GM11168 (cell line): ENCODE results near the gene MED13L.

ENCODE experiments used
- in situ Hi-C: fragments of 300-500 bp; cut with MboI; formaldehyde crosslinking; loops from one replicate; pipeline ENCODE4 v1.12.0; 2022; ENCODE audit warnings: low sequenced_read_pairs; ENCODE audit not compliant: unreplicated experiment

The MED13L gene

DNA sequence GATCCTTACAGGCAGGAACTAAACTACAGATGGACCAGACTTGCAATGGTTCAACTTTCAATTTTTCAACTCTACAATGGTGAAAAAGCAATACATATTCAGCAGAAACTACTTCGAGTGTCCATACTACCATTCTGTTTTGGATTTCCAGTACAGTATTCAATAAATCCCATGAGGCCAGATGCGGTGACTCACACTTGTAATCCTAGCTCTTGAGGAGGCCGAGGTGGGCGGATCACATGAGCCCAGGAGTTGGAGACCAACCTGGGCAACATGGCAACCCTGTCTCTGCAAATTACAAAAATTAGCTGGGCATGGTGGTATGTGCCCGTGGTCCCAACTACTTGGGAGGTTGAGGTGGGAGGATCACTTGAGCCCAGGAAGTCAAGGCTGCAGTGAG is 336.1 kb downstream of the MED13L start:
- in situ Hi-C loops: no loop called here

- in situ Hi-C loops: no loop called here
Measured at GRCh38 chr12:115938794-115939377, 338.6 kb downstream of the MED13L start.

- in situ Hi-C loops: no loop called here
Measured at GRCh38 chr12:115936997-115937916, 340.2 kb downstream of the MED13L start.

- in situ Hi-C loops: no loop called here
Measured at GRCh38 chr12:115934877-115935276, 342.6 kb downstream of the MED13L start.

GRCh38 chr12:115934046-115934445 is 343.4 kb downstream of the MED13L start:
- in situ Hi-C loops: no loop called here

- in situ Hi-C loops: no loop called here
Measured at GRCh38 chr12:115932066-115932465, 345.4 kb downstream of the MED13L start.

DNA sequence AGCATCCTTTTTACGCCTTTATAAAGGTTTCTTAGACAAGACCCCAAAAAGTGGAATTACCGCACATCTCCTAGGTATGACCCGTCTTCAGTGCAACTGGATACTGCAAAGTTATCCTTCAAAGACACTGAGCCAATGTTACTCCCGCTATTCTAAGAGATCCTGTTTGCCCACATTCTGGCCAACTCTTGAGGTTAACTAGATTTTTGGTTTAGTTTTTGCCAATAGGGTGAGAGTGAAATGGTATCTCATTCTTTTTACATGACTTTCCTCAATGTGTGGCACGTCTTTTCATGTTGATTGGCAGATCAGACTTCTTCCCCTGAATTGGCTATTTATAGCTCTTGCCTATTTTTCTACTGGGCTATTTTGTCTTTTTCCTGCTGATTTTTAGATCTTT is 347.2 kb downstream of the MED13L start:
- in situ Hi-C loops: no loop called here

DNA sequence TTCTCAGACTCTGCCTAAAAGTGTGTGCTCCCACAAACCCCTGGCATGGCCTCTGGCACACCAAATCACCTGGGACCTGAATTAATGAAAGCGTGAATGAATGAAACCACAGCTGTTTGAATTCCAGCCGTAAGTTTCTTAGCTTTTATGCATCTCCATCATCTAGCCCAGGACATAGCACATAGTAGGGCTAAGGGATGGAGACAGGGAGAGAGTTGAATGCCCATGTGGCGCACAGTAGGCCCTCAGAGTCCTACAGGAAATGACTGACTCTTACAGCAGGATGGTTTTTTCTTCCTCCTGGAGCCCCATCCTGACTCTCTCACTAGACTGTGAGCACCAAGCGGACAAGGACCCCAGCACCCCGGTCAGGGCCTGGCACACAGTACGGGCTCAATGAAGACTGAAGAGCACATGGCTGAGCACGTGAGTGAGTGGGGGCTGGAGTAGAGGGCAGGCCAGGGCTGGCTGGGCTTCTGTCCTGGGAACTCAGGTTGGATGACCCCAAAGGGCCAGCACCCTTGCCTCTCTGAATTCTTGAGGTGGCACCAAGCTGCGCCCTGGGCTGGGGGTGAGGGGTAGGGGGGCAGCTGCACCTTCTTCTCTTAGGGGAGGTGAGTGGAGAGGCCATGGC is 351.3 kb downstream of the MED13L start:
- in situ Hi-C loops: no loop called here

DNA sequence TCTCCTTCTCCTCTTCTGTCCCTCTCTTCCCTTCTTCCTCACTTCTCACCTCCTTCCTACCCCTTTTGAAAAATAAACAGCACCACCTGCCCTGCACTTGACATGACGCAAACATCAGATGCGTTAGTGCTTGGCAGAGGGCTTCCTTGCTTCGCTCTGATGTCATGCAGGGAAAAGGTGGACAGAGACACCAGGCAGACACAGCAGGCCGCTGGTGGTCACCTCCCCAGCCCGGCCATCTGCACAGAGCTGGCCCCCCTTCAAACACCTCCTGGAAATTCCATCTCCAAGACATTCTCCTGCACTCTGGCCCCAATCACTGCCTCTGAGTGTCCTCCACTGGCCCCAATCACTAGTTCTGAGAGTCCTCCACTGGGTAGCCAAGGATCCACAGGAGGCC is 353.6 kb downstream of the MED13L start:
- in situ Hi-C loops: loop anchor here (25.0 kb wide), 1 partner anchor 1262 kb away; no protein-coding TSS in a partner anchor

DNA sequence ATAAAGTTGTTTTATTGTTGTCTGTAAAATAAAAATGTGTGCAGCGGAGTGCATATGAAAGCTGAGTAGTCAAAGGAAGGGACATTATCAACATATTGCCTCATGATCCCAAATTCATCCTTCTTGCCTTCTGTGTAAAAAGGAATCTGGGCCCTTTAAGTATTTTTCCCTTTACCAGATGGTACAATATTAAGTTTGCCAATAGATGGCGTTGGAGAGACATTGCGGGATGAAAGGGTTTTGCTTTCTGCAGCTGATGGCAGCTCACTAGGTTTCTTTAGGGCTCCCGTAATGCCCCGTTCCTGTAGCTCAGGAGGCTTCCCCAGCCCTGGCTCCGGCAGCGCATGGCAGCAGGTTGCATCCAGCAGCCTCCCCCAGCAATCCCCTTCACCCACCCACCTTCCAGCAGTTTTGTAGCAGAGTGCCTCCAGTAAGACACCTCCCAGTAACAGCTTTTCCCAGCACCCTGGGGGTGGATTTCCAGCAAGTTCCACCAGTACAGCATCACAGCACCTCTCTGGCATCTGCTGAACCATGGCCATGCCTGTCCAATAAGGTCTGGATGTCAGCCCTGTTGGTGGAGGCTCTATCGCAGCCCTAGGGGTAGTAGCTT is 354.4 kb downstream of the MED13L start:
- in situ Hi-C loops: loop anchor here (25.0 kb wide), 1 partner anchor 1261 kb away; no protein-coding TSS in a partner anchor

DNA sequence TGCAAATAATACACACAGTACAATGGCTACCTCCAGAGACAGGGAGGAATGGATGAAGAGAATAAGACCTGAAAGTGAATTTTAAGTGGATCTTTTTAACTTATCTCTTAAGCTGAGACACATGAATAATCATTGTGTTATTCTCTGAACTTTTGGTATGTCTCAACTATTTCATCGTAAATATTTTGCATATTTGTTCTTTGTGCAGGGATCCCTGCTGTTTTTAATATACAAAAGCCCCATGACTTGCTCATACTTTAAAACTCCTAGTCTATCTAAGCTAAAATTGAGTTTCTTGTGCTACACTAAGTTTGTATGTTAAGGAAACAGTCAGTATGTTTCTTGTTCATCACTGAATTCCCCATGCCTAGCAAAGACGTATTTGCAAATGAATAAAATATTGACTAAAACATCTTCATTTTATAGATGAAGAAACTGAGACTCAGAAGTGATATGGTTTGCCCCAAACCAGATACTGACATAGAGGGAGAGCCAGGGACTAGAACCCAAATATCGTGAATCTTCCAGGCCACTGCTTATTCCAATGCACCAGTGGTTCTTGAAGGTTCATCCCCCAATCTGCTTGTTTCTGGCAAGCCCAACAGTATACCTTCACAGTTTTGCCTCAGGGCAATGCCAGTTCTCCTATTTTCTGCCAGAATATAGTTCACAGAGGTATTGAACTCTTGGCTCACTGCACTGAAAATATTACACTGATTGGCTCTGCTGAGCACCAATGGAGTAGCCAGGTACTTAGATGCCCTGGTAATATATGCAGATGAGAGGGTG is 356.9 kb downstream of the MED13L start:
- in situ Hi-C loops: loop anchor here (25.0 kb wide), 1 partner anchor 1258 kb away; no protein-coding TSS in a partner anchor

DNA sequence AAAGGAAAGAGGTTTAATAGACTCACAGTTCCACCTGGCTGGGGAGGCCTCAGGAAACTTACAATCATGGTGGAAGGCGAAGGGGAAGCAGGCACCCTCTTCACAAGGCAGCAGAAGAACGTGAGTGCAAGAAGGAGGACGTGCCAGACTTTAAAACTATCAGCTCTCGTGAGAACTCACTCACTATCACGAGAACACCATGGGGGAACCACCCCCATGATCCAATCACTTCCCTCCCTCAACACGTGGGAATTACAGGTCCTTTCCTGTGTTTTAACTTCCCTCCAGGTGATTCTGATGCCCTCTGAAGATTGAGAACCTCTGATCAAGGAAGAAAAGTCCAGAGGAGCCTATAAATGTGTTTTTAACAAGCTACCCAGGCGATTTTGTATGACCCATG is 358.7 kb downstream of the MED13L start:
- in situ Hi-C loops: loop anchor here (25.0 kb wide), 1 partner anchor 1256 kb away; no protein-coding TSS in a partner anchor

GRCh38 chr12:115916910-115917668 is 360.4 kb downstream of the MED13L start:
- in situ Hi-C loops: loop anchor here (25.0 kb wide), 1 partner anchor 1255 kb away; no protein-coding TSS in a partner anchor

DNA sequence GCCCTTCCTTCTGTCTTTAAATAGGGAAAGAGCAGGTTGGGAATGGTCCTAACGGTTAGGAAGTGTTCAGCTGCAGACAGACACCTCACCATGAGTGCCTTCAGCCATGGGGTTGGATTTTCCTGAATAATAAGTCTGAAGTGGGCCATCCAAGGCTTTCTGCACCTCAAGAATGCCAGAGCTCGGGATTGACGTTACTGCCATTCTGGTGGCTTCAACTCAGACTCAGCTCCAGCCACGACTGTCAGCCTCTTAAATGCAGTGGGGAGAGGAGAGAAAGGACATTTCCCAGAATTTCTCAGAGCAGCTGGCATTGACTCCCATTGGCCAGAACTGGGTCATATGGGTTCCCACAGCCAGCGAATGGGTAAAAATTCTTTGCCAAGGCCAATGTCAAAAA is 363.4 kb downstream of the MED13L start:
- in situ Hi-C loops: loop anchor here (25.0 kb wide), 1 partner anchor 1252 kb away; no protein-coding TSS in a partner anchor

DNA sequence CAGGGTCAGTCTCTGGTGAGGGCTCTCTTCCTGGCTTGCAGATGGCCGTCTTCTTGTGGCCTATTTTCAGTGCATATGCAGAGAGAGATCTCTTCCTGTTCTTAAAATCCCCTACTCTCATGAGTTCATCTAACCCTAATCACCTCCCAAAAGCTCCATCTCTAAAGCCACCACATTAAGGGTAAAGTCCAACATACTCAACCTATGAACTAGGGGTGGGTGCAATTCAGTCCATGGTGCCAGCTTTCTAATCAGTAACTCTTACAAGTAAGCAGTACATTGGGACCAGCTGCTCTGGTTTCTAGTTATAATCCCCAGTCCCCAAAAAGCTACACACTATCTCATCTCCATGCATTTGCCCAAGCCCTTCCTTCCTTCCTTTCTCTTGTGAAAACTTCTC is 365.1 kb downstream of the MED13L start:
- in situ Hi-C loops: loop anchor here (25.0 kb wide), 1 partner anchor 1250 kb away; no protein-coding TSS in a partner anchor

- in situ Hi-C loops: loop anchor here (25.0 kb wide), 1 partner anchor 1249 kb away; no protein-coding TSS in a partner anchor
Measured at GRCh38 chr12:115911360-115911759, 366.1 kb downstream of the MED13L start.

DNA sequence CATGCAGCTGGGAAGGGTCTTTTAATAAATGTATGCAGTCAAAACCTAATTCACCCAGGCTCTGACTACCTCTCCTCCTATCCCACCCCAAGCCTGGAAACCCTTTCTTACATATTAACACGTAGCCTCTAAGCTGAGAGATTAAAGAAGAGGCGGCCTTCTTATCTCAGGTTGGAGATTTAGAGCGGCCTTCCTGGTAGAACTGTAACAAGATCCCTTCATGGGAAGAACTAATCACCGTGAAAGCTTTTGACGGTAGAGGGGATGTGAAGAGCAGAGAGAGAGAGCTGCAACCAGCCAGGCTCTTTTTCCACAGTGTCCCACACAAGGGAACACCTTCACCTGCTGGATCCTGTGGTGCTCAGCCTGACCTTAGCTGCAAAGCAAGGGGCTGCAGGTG is 367.4 kb downstream of the MED13L start:
- in situ Hi-C loops: loop anchor here (25.0 kb wide), 1 partner anchor 1248 kb away; no protein-coding TSS in a partner anchor
